Measurements from ENCODE around the gene NEUROD2. TPM values are rescaled to one million over a fixed set of nuclear protein-coding genes. Genes with fewer than 3 reads are reported as not detected.

NEUROD2 gene
- total and polyA plus RNA-seq, 10 of the 15 experiments (the other 5 are each of a cell fraction or from before 2014, with no cell fraction given), result not detected

GRCh38 chr17:39617446-39618245 lies 9.9 kb upstream of the NEUROD2 start (continued):
- no peak for TF ChIP-seq NKRF (conservative IDR thresholded peaks at IDR 0.05)
- TF ChIP-seq BCL11A (IDR thresholded peaks at IDR 0.05; ENCODE audit: low read depth, low read length), result no peak
- peak; percentile 54; the same call in 1 of the 2 replicates for TF ChIP-seq NFYB (IDR thresholded peaks at IDR 0.05; ENCODE audit: insufficient read depth, low read depth, low read length)
- no peak for TF ChIP-seq STAT3 (IDR thresholded peaks at IDR 0.05; ENCODE audit: low read depth, low read length)
- TF ChIP-seq, protein P1, sequence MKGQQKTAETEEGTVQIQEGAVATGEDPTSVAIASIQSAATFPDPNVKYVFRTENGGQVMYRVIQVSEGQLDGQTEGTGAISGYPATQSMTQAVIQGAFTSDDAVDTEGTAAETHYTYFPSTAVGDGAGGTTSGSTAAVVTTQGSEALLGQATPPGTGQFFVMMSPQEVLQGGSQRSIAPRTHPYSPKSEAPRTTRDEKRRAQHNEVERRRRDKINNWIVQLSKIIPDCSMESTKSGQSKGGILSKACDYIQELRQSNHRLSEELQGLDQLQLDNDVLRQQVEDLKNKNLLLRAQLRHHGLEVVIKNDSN (IDR thresholded peaks at IDR 0.05; ENCODE audit: borderline replicate concordance, extremely low read length, insufficient read depth, low read depth, low read length), result peak; percentile 56
- TF ChIP-seq SREBF1 (IDR thresholded peaks at IDR 0.05; ENCODE audit: low read length), result no peak

DNA sequence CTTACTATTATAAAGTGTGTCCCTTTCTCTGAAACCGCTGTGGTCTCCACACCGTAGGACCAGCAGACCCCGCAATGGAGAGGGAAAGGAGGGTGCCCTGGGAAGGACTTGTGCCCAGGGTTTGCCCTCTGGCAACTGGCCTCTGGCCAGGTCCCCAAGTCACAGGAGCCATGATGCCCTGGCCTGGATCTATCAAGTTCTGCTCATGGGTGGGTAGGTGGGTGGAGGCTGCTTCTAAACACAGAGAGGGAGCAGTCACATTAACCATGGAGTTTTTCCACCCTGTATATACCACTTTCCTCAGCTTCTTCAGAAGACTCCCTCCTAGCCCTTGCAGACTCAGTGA lies 9.4 kb upstream of the NEUROD2 start:
- Histone ChIP-seq H3K27me3 (replicated peaks in 1 of 2; ENCODE audit: control insufficient read depth in 2 of 2, insufficient read depth in 2 of 2, low read length in 1 of 2) (no peaks in the 10 kb centered on the region; a peak in 2 of 4 replicates), H3K36me3 (ENCODE audit: control insufficient read depth in 2 of 2, insufficient read depth in 2 of 2, low read length in 1 of 2) (no peaks in the 10 kb centered on the region), H3K4me2 (ENCODE audit: control insufficient read depth, insufficient read depth) (peak overlapping the region; percentile 89; the same call in 1 of the 2 replicates), H3K9ac (ENCODE audit: control insufficient read depth, insufficient read depth, low read length) (no peak overlapping the region), H3K9me3 (replicated peaks; ENCODE audit: control insufficient read depth, insufficient read depth, low read length) (no peaks in the 10 kb centered on the region), H3K4me1 (ENCODE audit: control insufficient read depth, insufficient read depth, low read length) (peaks cover 1% of the 10 kb centered on the region), H3K27ac (ENCODE audit: control insufficient read depth, insufficient read depth) (no peak overlapping the region), H2AFZ (ENCODE audit: control insufficient read depth, low read depth, low read length) (no peak overlapping the region), H3K79me2 (ENCODE audit: control insufficient read depth, insufficient read depth, low read length) (no peaks in the 10 kb centered on the region), H3K4me3 (peak overlapping the region; percentile 61; the same call in 1 of the 2 replicates), H4K20me1 (ENCODE audit: control insufficient read depth, insufficient read depth) (no peaks in the 10 kb centered on the region)
- ChIA-PET CTCF (interaction anchor here (1.4 to 8.9 kb wide), 3 partner anchors 18 to 35 kb away, joined by 3 to 225 read pairs (median 4); partner anchors contain the start of gene STARD3), POLR2A (no interaction called here), RAD21 (ENCODE audit: unreplicated experiment) (no interaction called here), SMC1A (ENCODE audit: uncharacterized antibody, unreplicated experiment) (no interaction called here)
- intact Hi-C loops (cut with micrococcal nuclease; ENCODE audit: unreplicated experiment), result no loop called here
- TF ChIP-seq, protein P2, sequence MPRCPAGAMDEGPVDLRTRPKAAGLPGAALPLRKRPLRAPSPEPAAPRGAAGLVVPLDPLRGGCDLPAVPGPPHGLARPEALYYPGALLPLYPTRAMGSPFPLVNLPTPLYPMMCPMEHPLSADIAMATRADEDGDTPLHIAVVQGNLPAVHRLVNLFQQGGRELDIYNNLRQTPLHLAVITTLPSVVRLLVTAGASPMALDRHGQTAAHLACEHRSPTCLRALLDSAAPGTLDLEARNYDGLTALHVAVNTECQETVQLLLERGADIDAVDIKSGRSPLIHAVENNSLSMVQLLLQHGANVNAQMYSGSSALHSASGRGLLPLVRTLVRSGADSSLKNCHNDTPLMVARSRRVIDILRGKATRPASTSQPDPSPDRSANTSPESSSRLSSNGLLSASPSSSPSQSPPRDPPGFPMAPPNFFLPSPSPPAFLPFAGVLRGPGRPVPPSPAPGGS (IDR thresholded peaks at IDR 0.05; ENCODE audit: borderline replicate concordance, insufficient read depth, low read depth, low read length, poor library complexity, severe bottlenecking), result no peak
- TF ChIP-seq SMARCA5 (IDR thresholded peaks at IDR 0.05) (peak; percentile 58; the same call in 1 of the 2 replicates), ZNF384 (IDR thresholded peaks at IDR 0.05; ENCODE audit: borderline replicate concordance, low read depth, low read length) (no peak), EP300 (IDR thresholded peaks at IDR 0.05; ENCODE audit: borderline replicate concordance in 1 of 2, control insufficient read depth in 1 of 2, low read depth in 2 of 2, low read length in 2 of 2) (no peak), GABPA (IDR thresholded peaks at IDR 0.05; ENCODE audit: low read depth) (no peak), PAX8 (IDR thresholded peaks at IDR 0.05) (no peak), PML (IDR thresholded peaks at IDR 0.05; ENCODE audit: low read length) (no peak), BMI1 (IDR thresholded peaks at IDR 0.05; ENCODE audit: borderline replicate concordance) (no peak)
- WGBS (ENCODE audit: insufficient coverage, insufficient replicate concordance, low lambda C conversion rate, missing lambda C conversion rate), result 95% methylated on average over 3 of the region's 3 CpGs
- FAIRE-seq, result no peak
- in situ Hi-C loops (cut with MboI), result no loop called here
- no TSS peak for BruUV-seq (replicated peaks)
- DNase-seq (ENCODE audit: low read depth, low spot score), result no peak
- no peak for ATAC-seq

Measured in GM12878 (cell line).